ENCODE measurements around the gene YY2.

Gene YY2

DNA sequence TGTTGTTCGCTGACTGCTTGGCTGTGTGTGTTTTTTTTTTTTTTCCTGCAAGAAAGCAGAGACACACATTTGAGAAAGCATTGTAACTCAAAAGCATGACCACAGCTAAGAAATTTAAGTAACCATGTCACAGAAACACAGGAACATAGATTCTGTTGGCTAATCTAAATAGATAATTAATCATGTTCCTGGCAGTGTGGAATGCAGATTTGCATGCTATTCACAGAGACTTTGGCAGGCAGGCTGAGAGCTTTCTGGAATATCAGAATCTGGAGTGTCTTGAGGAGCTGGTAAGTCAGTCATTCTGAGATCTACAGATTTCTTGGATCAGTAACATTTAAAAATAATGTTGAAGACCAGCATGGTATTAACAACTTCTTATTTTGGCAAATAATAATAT is 51.5 kb downstream of the YY2 start:
- DNase-seq (ENCODE audit: low spot score): no peak

More for the DNA sequence above, 51.5 kb downstream of the YY2 start:
- no peaks in the 10 kb centered on the region for H3K27me3 Mint-ChIP-seq (ENCODE audit: low read depth)
- H3K36me3 Mint-ChIP-seq (ENCODE audit: low read depth): peaks cover 1% of the 10 kb centered on the region
- no peaks in the 10 kb centered on the region for H3K4me1 Mint-ChIP-seq (ENCODE audit: low read depth)
- no peak overlapping the region for H3K4me3 Mint-ChIP-seq
- no peak overlapping the region for H3K27ac Mint-ChIP-seq
- no peaks in the 10 kb centered on the region for H3K9me3 Mint-ChIP-seq
